BLaER1 treated with 17β-estradiol and CSF1 and Interleukin-3, amounts not matched to agents 10 nM and 100 nM (cell line): ENCODE measurements around the gene DGKI.

Experiments
- H3K27ac ChIP-seq, 11 experiments: shearing (Covaris generic); formaldehyde crosslinking; 2 replicates each; pipeline ENCODE4 v1.8.1; 2022
- H3K27me3 ChIP-seq, 11 experiments: shearing (Covaris generic); formaldehyde crosslinking; 2 replicates each; pipeline ENCODE4 v1.8.1; 2022
- H3K36me3 ChIP-seq, 11 experiments: shearing (Covaris generic); formaldehyde crosslinking; 2 replicates each; pipeline ENCODE4 v1.8.1; 2022
- H3K4me1 ChIP-seq, 10 experiments: shearing (Covaris generic); formaldehyde crosslinking; 2 replicates each; pipeline ENCODE4 v1.8.1; 2022
- H3K4me2 ChIP-seq, 11 experiments: shearing (Covaris generic); formaldehyde crosslinking; 2 replicates each; pipeline ENCODE4 v1.8.1; 2022
- H3K4me3 ChIP-seq, 10 experiments: shearing (Covaris generic); formaldehyde crosslinking; 2 replicates each; pipeline ENCODE4 v1.8.1; 2022
- H3K9ac ChIP-seq, 11 experiments: shearing (Covaris generic); formaldehyde crosslinking; 2 replicates each; pipeline ENCODE4 v1.8.1; 2022
- H3K9me3 ChIP-seq, 11 experiments: shearing (Covaris generic); formaldehyde crosslinking; replicated peaks in 1 of 11; 2 replicates each; pipeline ENCODE4 v1.8.1; 2022
- H4K20me1 ChIP-seq, 11 experiments: shearing (Covaris generic); formaldehyde crosslinking; 2 replicates each; pipeline ENCODE4 v1.8.1; 2022
- Cebpa-rat ChIP-seq, 11 experiments: shearing (Covaris generic); IDR thresholded peaks; 2 replicates each; pipeline ENCODE4 v1.8.1; 2022

The DGKI gene

DNA sequence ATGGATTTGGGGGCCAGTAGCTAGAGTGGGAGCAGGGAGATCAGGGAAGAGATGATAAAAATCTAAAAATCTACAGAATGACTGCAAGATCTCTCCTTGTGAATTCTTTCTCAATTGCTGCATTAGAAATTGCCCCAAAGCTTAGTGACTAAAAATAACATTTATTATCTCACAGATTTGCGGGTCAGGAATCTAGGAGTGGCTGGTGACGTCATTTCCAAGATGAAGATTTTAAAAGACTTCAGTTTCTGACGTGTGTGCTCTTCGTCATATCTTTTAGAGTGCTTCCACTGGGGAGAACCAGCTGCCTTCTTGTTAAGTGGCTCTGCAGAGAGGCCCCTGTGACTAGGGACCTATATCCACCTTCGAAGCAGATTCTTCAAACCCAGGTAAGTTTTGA is 112.6 kb downstream of the DGKI start:
- TF ChIP-seq Cebpa-rat (IDR thresholded peaks at IDR 0.05): no peak
- Histone ChIP-seq H3K9ac (no peak overlapping the region), H3K27me3 (no peaks in the 10 kb centered on the region), H3K27ac (no peak overlapping the region), H3K36me3 (no peaks in the 10 kb centered on the region), H3K4me1 (no peaks in the 10 kb centered on the region), H3K4me2 (no peak overlapping the region), H3K9me3 (0 out of 22 replicates have a peak, but pooled peaks cover 0 to under 1% (median 0%) of the 10 kb centered on the region in 11 experiments), H3K4me3 (no peak overlapping the region), H4K20me1 (no peaks in the 10 kb centered on the region)

- no peaks in the 10 kb centered on the region for H3K9me3 ChIP-seq
- H3K27ac ChIP-seq: no peak overlapping the region
- no peak overlapping the region for H3K9ac ChIP-seq
- no peaks in the 10 kb centered on the region for H3K27me3 ChIP-seq
- H3K4me1 ChIP-seq: no peaks in the 10 kb centered on the region
- no peaks in the 10 kb centered on the region for H3K36me3 ChIP-seq
- no peak overlapping the region for H3K4me2 ChIP-seq
- H3K4me3 ChIP-seq: no peak overlapping the region
- H4K20me1 ChIP-seq: no peaks in the 10 kb centered on the region
- no peak for TF ChIP-seq Cebpa-rat (IDR thresholded peaks at IDR 0.05)
Measured at GRCh38 chr7:137732168-137732567, 114.6 kb downstream of the DGKI start.

- no peak for TF ChIP-seq Cebpa-rat (IDR thresholded peaks at IDR 0.05)
- Histone ChIP-seq H3K36me3 (no peaks in the 10 kb centered on the region), H3K4me3 (no peak overlapping the region), H3K4me1 (no peaks in the 10 kb centered on the region; a peak in 2 of 20 replicates), H3K9me3 (no peaks in the 10 kb centered on the region), H3K4me2 (no peak overlapping the region), H4K20me1 (no peaks in the 10 kb centered on the region), H3K27me3 (no peaks in the 10 kb centered on the region), H3K27ac (no peak overlapping the region), H3K9ac (no peak overlapping the region)
Measured at GRCh38 chr7:137731436-137731835, 115.3 kb downstream of the DGKI start.

DNA sequence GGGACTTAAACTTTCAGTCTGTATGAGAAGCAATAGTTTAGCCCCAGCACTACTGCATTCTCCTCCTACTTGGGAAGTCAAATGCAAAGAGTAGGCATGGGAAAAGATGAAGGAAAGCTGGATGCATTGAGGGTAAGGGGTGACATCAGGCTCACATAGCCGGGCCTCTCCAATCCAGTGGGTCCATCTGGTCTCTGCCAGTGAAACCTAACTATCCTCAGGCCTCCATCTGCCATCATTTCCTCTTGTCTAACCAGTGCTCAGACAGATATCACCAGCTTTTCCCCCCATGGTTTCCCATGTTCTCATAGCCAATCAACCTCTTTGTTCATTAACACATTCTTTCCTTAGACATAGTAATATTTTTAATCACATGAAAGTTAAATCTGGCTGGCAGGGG is 118.3 kb downstream of the DGKI start:
- Histone ChIP-seq H3K9ac (no peak overlapping the region), H3K27ac (no peak overlapping the region), H3K36me3 (no peaks in the 10 kb centered on the region), H3K4me2 (no peak overlapping the region), H3K4me1 (peaks cover 0 to 15% (median 0%) of the 10 kb centered on the region in 10 experiments; a peak in 10 of 20 replicates), H3K4me3 (no peak overlapping the region), H3K27me3 (no peaks in the 10 kb centered on the region), H3K9me3 (no peaks in the 10 kb centered on the region), H4K20me1 (no peaks in the 10 kb centered on the region)
- no peak for TF ChIP-seq Cebpa-rat (IDR thresholded peaks at IDR 0.05)

DNA sequence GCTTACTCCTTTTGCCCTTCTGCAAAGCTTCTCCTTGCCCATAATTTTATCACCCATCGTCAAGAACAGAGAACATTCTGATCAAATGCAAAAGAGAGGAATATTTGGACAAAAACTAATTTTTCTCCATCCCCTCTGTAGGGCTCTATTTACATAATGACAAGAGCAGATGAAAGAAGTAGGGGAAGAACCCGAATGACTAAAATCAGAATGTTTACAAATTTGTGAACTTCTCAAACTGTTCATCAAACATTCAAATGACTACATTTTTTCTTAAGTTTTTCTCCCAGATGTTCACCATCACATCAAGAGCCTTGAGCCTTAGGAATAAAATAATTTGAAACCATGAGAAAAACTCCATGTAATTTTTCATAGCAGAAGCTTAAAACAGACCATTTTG is 119.4 kb downstream of the DGKI start:
- Histone ChIP-seq H3K9me3 (0 out of 22 replicates have a peak, but pooled peaks cover 0 to 6% (median 0%) of the 10 kb centered on the region in 11 experiments), H3K36me3 (no peaks in the 10 kb centered on the region), H4K20me1 (no peaks in the 10 kb centered on the region), H3K4me2 (no peak overlapping the region), H3K27ac (no peak overlapping the region), H3K9ac (no peak overlapping the region), H3K4me1 (peaks cover 0 to 15% (median 0%) of the 10 kb centered on the region in 10 experiments; a peak in 10 of 20 replicates), H3K4me3 (no peak overlapping the region), H3K27me3 (no peaks in the 10 kb centered on the region)
- TF ChIP-seq Cebpa-rat (IDR thresholded peaks at IDR 0.05): no peak

- H4K20me1 ChIP-seq: no peaks in the 10 kb centered on the region
- TF ChIP-seq Cebpa-rat (IDR thresholded peaks at IDR 0.05): no peak
- peak overlapping the region in 3 of 11 experiments; percentile 6 to 32 (median 12); a peak in 1 of 22 replicates for H3K4me2 ChIP-seq
- H3K27ac ChIP-seq: 0 out of 22 replicates have a peak overlapping the region, but pooled peaks of 1 of the 11 experiments have one; percentile 6
- no peaks in the 10 kb centered on the region for H3K27me3 ChIP-seq
- peaks cover 0 to 12% (median 0%) of the 10 kb centered on the region in 10 experiments; a peak in 4 of 20 replicates for H3K4me1 ChIP-seq
- H3K4me3 ChIP-seq: no peak overlapping the region
- no peak overlapping the region for H3K9ac ChIP-seq
- no peaks in the 10 kb centered on the region for H3K36me3 ChIP-seq
- H3K9me3 ChIP-seq: peaks cover 0 to 6% (median 0%) of the 10 kb centered on the region in 11 experiments; a peak in 1 of 22 replicates
Measured at GRCh38 chr7:137718355-137718754, 128.4 kb downstream of the DGKI start.

- no peak overlapping the region for H3K9ac ChIP-seq
- H3K4me3 ChIP-seq: no peak overlapping the region
- TF ChIP-seq Cebpa-rat (IDR thresholded peaks at IDR 0.05): no peak
- H3K36me3 ChIP-seq: no peaks in the 10 kb centered on the region
- H3K4me1 ChIP-seq: peaks cover 0 to 12% (median 0%) of the 10 kb centered on the region in 10 experiments; a peak in 4 of 20 replicates
- H4K20me1 ChIP-seq: no peaks in the 10 kb centered on the region
- peak overlapping the region in 2 of 11 experiments; percentile 6 to 32; a peak in 2 of 22 replicates for H3K4me2 ChIP-seq
- H3K9me3 ChIP-seq: peaks cover 0 to 5% (median 0%) of the 10 kb centered on the region in 11 experiments; a peak in 1 of 22 replicates
- H3K27ac ChIP-seq: no peak overlapping the region
- no peaks in the 10 kb centered on the region for H3K27me3 ChIP-seq
Measured at GRCh38 chr7:137717811-137718271, 128.9 kb downstream of the DGKI start.

DNA sequence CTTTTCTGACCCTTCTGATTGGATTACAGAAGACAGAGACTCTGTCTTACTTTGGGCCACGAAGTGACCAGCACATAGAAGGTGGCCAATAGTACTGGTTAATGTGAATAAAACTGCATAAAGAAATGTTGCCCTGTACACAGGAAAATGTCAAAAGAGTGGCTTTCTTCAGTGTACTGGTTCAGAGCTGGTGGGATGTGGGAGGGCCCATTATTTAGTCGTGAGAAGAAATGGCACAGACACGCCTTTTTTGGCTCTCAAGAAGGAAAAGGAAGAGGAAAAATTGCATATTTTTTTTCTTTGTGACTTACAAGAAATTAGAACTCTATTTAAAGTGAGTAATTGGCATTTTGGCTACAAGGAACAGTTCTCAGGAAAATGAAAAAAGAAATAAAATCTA is 129.7 kb downstream of the DGKI start:
- Histone ChIP-seq H3K9ac (no peak overlapping the region), H3K4me1 (peaks cover 0 to 12% (median 0%) of the 10 kb centered on the region in 10 experiments; a peak in 4 of 20 replicates), H4K20me1 (no peaks in the 10 kb centered on the region), H3K9me3 (peaks cover 0 to 5% (median 0%) of the 10 kb centered on the region in 11 experiments; a peak in 1 of 22 replicates), H3K27ac (no peak overlapping the region), H3K36me3 (no peaks in the 10 kb centered on the region), H3K4me3 (no peak overlapping the region), H3K27me3 (no peaks in the 10 kb centered on the region), H3K4me2 (no peak overlapping the region)
- no peak for TF ChIP-seq Cebpa-rat (IDR thresholded peaks at IDR 0.05)

GRCh38 chr7:137716061-137716460 is 130.7 kb downstream of the DGKI start:
- H3K9ac ChIP-seq: no peak overlapping the region
- no peak overlapping the region for H3K4me2 ChIP-seq
- no peaks in the 10 kb centered on the region for H3K9me3 ChIP-seq
- H3K27me3 ChIP-seq: no peaks in the 10 kb centered on the region
- no peak overlapping the region for H3K4me3 ChIP-seq
- H3K27ac ChIP-seq: no peak overlapping the region
- peaks cover 0 to 12% (median 0%) of the 10 kb centered on the region in 10 experiments; a peak in 4 of 20 replicates for H3K4me1 ChIP-seq
- no peaks in the 10 kb centered on the region for H4K20me1 ChIP-seq
- no peaks in the 10 kb centered on the region for H3K36me3 ChIP-seq
- TF ChIP-seq Cebpa-rat (IDR thresholded peaks at IDR 0.05): no peak

GRCh38 chr7:137715533-137715932 is 131.2 kb downstream of the DGKI start:
- H3K4me1 ChIP-seq: peaks cover 0 to 12% (median 0%) of the 10 kb centered on the region in 10 experiments; a peak in 4 of 20 replicates
- no peak overlapping the region for H3K27ac ChIP-seq
- no peak overlapping the region for H3K4me2 ChIP-seq
- no peak overlapping the region for H3K9ac ChIP-seq
- no peak for TF ChIP-seq Cebpa-rat (IDR thresholded peaks at IDR 0.05)
- H3K36me3 ChIP-seq: no peaks in the 10 kb centered on the region
- H3K9me3 ChIP-seq: no peaks in the 10 kb centered on the region
- H3K4me3 ChIP-seq: no peak overlapping the region
- H4K20me1 ChIP-seq: no peaks in the 10 kb centered on the region
- H3K27me3 ChIP-seq: no peaks in the 10 kb centered on the region
